Skeletal muscle tissue (tissue), 5 donors: ENCODE results near the gene PIK3AP1. TPM values are rescaled to one million over a fixed set of nuclear protein-coding genes. Genes with fewer than 3 reads are reported as not detected.
"Not testable (repeated sequence)": the region's sequence is repeated elsewhere in the genome, so short reads cannot be mapped to it uniquely, and the experiment has no call there.

ENCODE experiments used
- H3K27ac ChIP-seq: one replicate; pipeline ENCODE4 v1.7.0; 2013; ENCODE audit warnings: mild to moderate bottlenecking, low read depth, low read length, inconsistent platforms
- H3K27me3 ChIP-seq, 3 donors: one replicate each; pipeline ENCODE4 v1.7.0; 2013; ENCODE audit warnings: low read length in 3 of 3; ENCODE audit not compliant: control insufficient read depth in 3 of 3, insufficient read depth in 3 of 3
- H3K36me3 ChIP-seq, 3 donors: one replicate each; pipeline ENCODE4 v1.7.0; 2013; ENCODE audit warnings: low read length in 3 of 3; ENCODE audit not compliant: control insufficient read depth in 3 of 3, insufficient read depth in 3 of 3
- H3K4me1 ChIP-seq, 3 donors: one replicate each; pipeline ENCODE4 v1.7.0; 2013; ENCODE audit warnings: low read length in 3 of 3, mild to moderate bottlenecking in 3 of 3; ENCODE audit not compliant: control insufficient read depth in 3 of 3, insufficient read depth in 3 of 3
- H3K4me3 ChIP-seq, 3 donors: one replicate each; pipeline ENCODE4 v1.7.0; 2013; ENCODE audit warnings: low read length in 3 of 3
- H3K9ac ChIP-seq, 3 donors: one replicate each; pipeline ENCODE4 v1.7.0; 2013; ENCODE audit warnings: low read length in 3 of 3, mild to moderate bottlenecking in 3 of 3, moderate library complexity in 2 of 3, low read depth in 1 of 3
- H3K9me3 ChIP-seq, 3 donors: one replicate each; pipeline ENCODE4 v1.7.0; 2013; ENCODE audit warnings: low read length in 3 of 3; ENCODE audit not compliant: control insufficient read depth in 3 of 3
- small RNA-seq: library from RNA; depleted of rRNA; stranded (forward); fragments of <200 nt; gene quantifications from one replicate; pipeline ENCODE3, GENCODE V24; 2014
- total RNA-seq: library from RNA; depleted of rRNA; stranded (reverse); fragments of >200 nt; gene quantifications from one replicate; pipeline ENCODE4 v1.2.3, GENCODE V29; 2014
- donor health status: Osteomylitis.

The PIK3AP1 gene
- total RNA-seq, 1 donor from 2014 or later = 6.3 TPM

DNA sequence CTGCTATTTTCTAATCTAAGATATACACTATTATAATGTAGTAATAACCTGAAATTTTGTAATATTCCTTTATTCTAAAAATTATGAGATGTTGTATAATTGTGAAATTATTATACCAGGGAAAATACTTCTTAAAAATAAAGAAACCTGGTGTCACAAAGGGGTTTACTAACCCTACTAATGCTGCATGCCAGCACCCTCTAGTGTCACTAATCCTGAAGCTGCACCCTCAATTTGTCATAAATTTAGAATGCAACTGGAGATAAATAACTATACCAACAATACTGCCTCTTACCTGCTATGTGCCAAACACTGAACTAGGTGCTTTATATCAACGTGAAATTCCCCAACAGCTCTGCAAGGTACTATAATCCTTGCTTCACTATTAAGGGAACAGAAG lies 164.3 kb downstream of the PIK3AP1 start:
- Histone ChIP-seq H3K4me1 (no peaks in the 10 kb centered on the region), H3K36me3 (peaks cover 10 to 40% (median 19%) of the 10 kb centered on the region in 3 donors), H3K27me3 (no peaks in the 10 kb centered on the region), H3K27ac (no peak overlapping the region), H3K9ac (peak overlapping the region in 1 of 3 donors; percentile 14), H3K4me3 (no peak overlapping the region), H3K9me3 (no peaks in the 10 kb centered on the region)

DNA sequence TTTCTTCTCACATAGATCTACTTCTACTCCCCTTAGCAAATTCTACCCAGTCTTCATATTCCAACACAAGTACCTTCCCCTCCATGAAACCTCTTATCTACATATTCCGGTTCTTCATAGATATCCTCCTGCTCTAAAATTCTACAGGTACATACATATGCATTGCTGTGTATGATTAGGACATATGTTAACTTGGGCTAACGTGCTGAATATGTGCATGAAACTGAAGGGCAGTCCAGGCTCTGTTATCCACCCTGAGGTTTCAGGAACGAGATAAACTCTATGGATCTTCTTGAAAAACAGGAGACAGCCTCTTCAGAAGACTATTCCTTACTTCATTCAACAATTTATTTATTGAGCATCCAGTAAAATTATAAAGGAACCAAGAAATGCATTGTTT lies 165.0 kb downstream of the PIK3AP1 start:
- no peaks in the 10 kb centered on the region for H3K9me3 ChIP-seq
- no peak overlapping the region for H3K27ac ChIP-seq
- no peaks in the 10 kb centered on the region for H3K4me1 ChIP-seq
- peaks cover 10 to 37% (median 20%) of the 10 kb centered on the region in 3 donors for H3K36me3 ChIP-seq
- H3K4me3 ChIP-seq = no peak overlapping the region
- H3K9ac ChIP-seq = no peak overlapping the region
- no peaks in the 10 kb centered on the region for H3K27me3 ChIP-seq

DNA sequence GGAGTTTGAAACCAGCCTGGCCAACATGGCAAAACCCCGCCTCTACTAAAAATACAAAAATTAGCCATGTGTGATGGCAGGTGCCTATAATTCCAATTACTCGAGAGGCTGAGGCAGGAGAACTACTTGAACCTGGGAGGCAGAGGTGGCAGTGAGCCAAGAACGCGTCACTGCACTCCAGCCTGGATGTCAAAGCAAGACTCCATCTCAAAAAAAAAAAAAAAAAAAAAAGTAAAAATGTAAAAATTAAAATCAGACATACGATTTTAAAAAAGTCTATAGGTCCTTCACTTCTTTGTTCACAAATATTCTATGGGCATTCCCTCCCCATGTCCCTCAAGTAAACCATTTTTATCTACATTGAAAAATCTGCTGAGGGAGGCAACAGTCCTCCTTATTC lies 171.7 kb downstream of the PIK3AP1 start:
- H3K27me3 ChIP-seq = no peaks in the 10 kb centered on the region
- H3K4me1 ChIP-seq = peaks cover 5% of the 10 kb centered on the region in 3 donors
- no peak overlapping the region for H3K9ac ChIP-seq
- H3K9me3 ChIP-seq = no peaks in the 10 kb centered on the region
- H3K4me3 ChIP-seq = no peak overlapping the region
- no peak overlapping the region for H3K27ac ChIP-seq
- H3K36me3 ChIP-seq = peaks cover 8 to 38% (median 22%) of the 10 kb centered on the region in 3 donors

- H3K9ac ChIP-seq, H3K27ac ChIP-seq, H3K9me3 ChIP-seq, H3K4me1 ChIP-seq, H3K4me3 ChIP-seq, H3K27me3 ChIP-seq: not testable (repeated sequence)
- peaks cover 6 to 34% (median 32%) of the 10 kb centered on the region in 3 donors for H3K36me3 ChIP-seq
Observed at GRCh38 chr10:96545558-96545957, 174.8 kb downstream of the PIK3AP1 start.

Small RNA genes within 50 kb of the gene (small RNA-seq; reads per million reads assigned to genes)
- gene RNA5SP324 (not detected), gene RNU6-1274P (not detected)

Other genes starting within 250 kb of the PIK3AP1 start
- 0.52 TPM for gene TLL2, start 206.6 kb downstream of the PIK3AP1 start, total RNA-seq
- 70.5 TPM for gene TM9SF3, start 133.5 kb downstream of the PIK3AP1 start, total RNA-seq
- 31.3 TPM for gene LCOR, start 111.8 kb upstream of the PIK3AP1 start, total RNA-seq